Measurements from ENCODE around the gene CNTF.

Gene CNTF

DNA sequence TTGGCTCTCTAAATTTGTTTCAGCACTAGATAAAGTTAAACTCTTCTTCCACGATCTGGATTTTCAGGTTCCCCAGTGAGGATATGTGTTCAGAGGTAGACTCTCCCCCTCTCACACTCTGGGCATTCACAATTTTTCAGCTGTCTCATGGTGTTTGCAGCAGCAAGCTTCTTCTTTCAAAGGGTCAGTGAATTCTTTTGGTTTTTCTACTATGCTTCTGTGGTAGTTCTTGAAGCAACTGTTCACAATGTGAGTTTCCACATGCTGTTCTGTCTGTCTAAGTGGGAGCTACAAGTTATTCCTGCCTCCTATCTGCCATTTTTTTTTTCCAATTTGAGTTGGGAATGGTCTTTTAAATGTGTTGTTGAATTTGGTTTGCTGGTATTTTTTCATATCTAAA is 25.4 kb downstream of the CNTF start:
- DNase-seq = no peak

- DNase-seq = no peak
These were observed 27.2 kb downstream of the CNTF start for GRCh38 chr11:58649623-58650022.

GRCh38 chr11:58650496-58650895 is 28.0 kb downstream of the CNTF start:
- DNase-seq = no peak

DNA sequence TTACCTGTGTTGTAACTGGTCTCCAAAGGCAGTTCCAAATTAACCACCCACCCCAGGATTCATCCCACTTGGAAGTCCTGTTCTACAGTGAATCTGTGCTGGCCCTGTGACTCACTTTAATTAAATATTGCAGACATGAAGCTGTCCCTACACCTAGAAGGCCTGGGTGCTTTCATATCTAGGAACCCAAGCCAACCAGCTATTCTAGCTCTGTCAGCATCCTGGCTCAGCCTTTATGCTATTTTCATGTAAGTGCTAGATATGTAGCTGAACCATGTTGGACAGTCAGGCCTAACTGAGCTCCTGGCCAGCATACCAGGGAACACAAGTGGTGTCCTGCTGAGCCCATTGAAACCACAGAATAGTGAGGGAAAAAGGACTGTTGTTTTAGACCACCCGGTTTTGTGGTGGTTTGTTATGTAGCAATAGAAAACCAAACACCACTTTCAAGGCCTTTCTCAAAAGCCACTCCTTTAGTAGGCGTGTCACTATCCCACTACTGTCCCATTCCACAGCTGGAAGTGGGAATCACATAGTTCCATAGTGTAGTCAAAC is 30.3 kb downstream of the CNTF start:
- DNase-seq = no peak

DNA sequence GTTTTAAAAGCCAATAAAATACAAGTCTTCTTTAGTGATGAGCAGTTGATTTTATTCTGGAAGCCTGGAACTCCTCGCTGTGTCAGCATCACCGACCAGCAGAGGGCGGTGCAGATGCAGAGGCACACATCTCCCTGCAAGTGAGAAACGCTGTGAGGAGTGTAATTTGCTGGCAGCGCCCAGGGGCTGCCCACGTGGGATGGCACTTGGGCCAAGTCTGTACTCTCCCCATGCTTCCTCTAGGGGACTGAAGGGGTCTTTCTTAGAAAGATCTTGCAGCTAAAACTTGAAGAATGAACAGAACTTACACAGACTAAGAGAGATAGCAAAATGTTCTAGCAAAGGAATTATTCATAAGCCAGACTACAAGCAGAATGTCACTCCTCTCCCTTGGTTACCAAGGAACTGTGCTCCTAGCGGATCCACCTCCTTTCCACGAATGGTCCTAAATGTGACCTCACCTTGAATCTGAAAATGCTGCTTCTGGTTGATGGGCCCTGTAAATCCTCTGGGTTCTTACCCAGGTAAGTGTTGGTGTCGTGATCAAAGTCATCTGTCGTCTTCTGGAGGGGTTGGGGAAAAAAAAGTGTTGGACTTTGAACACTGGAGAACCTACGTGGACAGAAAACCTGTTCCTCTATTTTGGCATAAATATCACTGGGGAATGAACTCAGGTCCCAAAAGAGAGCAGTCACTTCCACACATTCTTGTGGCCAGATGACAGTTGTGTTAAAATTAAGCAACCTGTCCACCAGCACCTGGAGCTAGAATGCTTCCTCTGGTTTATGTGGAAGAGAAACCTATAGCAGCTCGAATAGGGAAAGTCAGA is 31.8 kb downstream of the CNTF start:
- peak; percentile 17 for DNase-seq

- no peak for DNase-seq
These were observed 32.4 kb downstream of the CNTF start for GRCh38 chr11:58654908-58655296.

GRCh38 chr11:58656348-58656747 is 33.9 kb downstream of the CNTF start:
- no peak for DNase-seq

DNA sequence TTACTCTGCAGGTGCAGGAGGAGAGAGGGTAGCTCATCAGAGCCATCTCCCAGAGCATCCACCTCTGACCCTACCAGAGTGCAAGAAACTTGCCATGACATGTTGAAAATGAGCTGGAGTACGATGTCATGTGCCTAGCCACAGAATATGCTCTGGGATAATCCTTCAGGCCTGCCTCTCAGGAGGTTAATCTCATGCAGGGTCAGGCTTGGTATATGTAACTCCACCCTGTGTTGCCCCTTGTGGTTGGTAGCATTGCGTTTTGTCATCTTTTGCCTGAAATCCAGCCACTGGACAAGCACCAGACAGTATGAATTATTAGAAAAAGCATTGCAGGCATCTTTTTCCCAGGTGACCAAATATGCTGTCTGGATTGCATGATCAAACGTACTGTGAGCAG is 36.2 kb downstream of the CNTF start:
- no peak for DNase-seq

GRCh38 chr11:58659404-58659803 is 36.9 kb downstream of the CNTF start:
- no peak for DNase-seq

GRCh38 chr11:58659910-58660570 is 37.6 kb downstream of the CNTF start:
- DNase-seq = no peak

- no peak for DNase-seq
These were observed 49.6 kb downstream of the CNTF start for GRCh38 chr11:58671983-58672633.

GRCh38 chr11:58674609-58675008 is 52.1 kb downstream of the CNTF start:
- DNase-seq = no peak

Measured in GF-D8 (cell line).